ENCODE data around the gene CTNNB1.

CTNNB1 gene

GRCh38 chr3:41198950-41199865, at the start of gene CTNNB1:
CTNNB1 (plus strand) TSS chr3:41199505; CDS start chr3:41224069, 24,564 bp downstream.
- peak; percentile 73 for DNase-seq

DNA sequence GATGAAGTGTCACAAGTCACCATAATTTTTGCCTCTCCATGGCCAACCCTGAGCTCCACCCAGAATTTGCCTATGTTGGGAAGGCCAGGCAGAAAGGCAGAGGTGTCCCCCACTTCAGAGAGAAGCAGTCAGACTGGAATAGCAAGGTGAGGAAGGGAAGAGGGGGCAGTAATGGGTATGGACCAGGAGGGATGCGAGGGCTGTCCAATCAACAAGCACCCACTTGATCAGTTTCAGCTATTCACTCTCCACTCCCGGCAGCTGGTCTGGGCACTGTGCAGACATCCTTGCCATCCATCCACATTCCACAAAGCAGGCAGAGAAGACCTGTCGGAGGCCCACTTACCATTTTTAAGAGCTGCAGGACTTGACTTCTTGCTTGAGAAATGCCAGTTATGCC, 43.5 kb upstream of the CTNNB1 start:
- no peak for DNase-seq

DNA sequence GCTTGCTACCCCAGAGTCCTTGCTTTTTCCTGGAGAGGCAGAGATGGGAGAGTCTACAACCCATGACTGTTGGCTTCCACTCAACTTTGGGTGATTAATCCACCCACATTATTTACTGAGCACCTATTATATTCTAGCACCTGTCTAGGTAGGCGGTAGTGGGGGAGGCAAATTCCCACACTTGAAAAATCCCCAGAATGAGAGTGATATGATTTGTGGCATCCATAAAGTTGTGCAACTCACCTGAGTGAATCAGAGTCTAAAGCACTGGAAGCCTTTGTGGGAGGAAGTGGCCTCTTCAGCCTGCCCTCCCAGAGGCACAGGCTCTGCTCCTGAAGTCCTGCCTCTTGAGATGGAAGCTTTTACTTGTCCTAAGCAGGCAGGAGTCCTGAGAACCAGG, 40.4 kb upstream of the CTNNB1 start:
- DNase-seq = no peak

GRCh38 chr3:41159588-41160189, 39.6 kb upstream of the CTNNB1 start:
- DNase-seq = no peak

- DNase-seq = no peak
Observed at GRCh38 chr3:41162541-41162940, 36.8 kb upstream of the CTNNB1 start.

DNA sequence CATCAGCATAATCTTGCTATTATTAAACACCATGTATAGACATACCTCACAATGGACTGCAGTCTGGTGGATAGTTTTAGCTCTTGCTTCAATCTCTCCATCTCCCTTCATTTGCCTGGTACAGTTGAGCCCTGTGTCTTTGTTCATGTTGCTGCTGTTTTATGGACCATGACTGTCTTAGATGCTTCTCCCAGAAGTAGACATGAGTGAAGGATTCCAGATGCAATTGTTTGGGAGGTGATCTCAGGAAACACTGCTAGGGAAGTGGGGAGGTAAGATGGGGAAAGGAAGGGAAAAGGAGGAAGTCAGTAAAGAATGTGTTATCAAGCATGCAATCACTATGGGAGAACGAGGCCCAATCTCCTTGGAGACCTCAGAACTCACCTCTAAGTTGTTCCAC, 36.3 kb upstream of the CTNNB1 start:
- DNase-seq = no peak

- DNase-seq = no peak
Observed at GRCh38 chr3:41163421-41163820, 35.9 kb upstream of the CTNNB1 start.

DNA sequence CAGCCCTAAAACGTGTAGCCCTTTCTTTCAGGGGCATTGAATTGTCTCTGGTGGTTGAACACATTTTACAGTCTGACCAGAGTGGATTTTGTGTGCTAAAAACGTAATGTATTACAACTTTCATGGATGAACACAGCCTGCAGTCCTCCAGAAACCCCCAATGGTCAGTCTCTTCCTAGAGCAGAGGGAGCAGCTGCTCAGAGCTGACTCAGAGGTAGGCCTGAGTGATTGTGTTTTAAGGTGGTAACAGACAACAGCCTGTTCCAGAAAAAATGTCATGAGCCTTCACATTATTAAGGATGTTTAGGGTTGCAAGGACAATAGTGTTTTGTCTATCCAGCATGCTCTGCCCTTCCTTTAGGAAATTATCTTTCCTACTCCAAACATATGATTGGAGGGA, 34.5 kb upstream of the CTNNB1 start:
- DNase-seq = no peak

GRCh38 chr3:41167722-41168497, 31.4 kb upstream of the CTNNB1 start:
- DNase-seq = no peak

- DNase-seq = no peak
Observed at GRCh38 chr3:41169023-41169422, 30.3 kb upstream of the CTNNB1 start.

DNA sequence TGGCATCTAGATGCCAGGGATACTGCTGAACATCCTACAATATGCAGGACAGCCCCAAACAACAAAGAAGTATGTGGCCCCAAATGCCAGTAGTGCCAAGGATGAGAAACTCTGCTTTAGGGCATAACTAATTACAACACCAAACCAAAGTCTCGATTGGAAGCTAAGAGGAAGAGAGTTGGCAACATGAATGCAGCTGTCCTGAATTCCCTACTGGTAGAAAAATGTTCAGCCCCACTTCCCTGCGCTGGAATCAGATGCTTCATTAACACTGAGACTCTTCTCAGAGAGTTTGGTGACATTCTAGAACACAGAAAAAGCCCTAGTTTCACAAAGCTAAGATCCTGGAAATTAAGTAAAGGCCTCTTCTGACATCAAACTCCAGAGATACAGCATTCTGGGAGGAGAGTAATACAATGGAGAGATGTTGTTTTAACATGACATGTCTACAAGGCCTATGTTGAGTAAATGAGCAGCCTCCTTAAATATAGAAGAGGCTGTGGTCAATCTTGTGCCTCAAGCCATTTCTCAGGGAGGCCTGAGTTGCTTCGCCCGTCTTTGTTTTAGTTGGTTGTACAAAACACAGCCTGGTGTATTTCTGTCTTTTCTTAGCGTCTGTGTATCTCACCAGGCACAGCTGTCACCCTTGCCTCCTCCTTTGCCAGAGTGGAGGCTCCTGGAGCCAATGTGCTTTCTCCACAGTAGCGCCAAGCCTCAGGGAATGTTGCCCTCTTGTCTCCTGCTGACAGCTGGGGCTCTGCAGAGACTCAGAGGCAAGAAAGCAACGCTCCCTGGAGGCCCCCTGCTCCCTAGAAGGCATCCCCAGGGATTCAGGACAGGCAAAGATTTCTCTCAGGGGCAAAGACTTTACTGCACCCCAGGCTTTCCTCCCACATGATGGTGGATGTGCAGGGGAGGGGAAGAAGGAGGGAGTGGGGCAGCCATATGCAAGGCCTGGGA, 25.1 kb upstream of the CTNNB1 start:
- no peak for DNase-seq

DNA sequence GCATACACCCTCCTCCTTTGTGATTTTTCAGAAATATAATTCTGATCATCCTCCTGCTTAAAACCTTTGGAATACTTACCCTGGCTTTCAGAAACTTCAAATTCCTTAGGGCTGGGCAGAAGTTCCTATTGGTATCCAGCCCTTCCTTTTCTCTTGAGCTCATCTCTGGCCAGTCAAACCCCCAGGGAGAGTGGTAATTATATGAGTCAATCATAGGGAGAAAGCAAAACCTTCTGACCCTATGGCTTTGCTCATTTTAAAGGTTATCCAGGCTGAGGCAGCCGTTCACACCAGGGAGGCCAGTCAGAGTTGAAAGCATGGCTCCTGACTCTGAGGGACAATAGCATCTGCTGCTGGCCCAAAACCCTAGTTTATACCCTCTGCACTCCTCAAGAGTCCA, 23.9 kb upstream of the CTNNB1 start:
- no peak for DNase-seq

- no peak for DNase-seq
Observed at GRCh38 chr3:41176596-41176995, 22.7 kb upstream of the CTNNB1 start.

- DNase-seq = no peak
Observed at GRCh38 chr3:41178576-41178975, 20.7 kb upstream of the CTNNB1 start.

GRCh38 chr3:41180396-41180795, 18.9 kb upstream of the CTNNB1 start:
- DNase-seq = no peak

GRCh38 chr3:41182504-41183059, 16.7 kb upstream of the CTNNB1 start:
- DNase-seq = no peak

DNA sequence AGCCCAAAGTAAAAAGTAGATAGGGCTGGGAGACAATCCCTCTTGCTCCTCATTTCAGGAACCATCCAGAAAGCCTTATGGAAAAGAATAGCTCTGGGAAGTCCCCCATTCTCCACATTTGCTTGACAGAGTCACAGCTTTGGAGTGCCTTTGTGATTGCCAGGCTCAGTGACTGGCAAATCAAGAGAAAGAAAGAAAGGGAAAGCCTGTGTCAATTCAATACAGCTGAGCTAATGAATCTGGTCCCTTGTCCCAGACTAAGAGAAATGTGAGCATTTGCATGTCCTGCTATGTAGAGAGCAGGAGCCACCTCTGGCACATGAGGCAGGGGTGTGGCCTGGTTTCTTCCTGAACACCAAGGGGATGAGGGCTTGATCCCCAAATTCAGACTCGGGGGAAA, 14.9 kb upstream of the CTNNB1 start:
- no peak for DNase-seq

- DNase-seq = no peak
Observed at GRCh38 chr3:41186297-41186696, 13.0 kb upstream of the CTNNB1 start.

- DNase-seq = no peak
Observed at GRCh38 chr3:41188306-41188705, 11.0 kb upstream of the CTNNB1 start.

DNA sequence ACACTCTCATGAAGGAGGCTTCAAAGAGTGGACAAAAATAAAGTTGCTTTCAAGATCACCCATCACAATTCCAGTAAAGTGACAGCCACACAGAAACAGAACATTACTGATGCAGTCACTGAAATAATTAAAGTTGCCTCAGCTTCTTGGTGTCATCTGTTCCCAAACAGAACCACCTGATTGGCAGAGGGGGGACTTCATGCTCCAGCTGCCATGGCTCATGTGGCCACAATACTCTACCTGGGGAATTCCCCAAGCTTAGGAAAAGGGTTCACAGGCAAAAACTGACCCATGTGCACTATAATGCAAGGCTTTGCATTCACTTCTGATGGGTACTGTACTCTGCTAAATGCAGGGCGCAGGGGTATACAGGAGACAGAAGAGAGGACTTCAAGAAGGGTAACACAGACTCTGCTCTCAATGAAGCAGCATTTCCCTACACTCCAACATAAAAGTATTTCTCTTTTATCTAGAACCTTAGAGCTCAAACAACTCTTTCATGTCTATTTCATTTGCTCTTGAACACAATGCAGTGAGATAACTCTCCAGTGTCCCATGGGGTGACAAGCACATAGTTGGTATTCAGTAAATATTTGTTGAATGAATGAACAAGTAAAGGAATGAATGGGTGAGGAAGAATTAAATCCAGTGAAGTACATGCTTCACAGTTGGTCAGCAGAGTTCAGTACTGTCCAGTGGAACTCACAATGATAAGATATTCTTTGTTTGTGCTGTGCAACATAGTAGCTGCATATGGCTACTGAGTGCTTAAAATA, 8.6 kb upstream of the CTNNB1 start:
- DNase-seq = no peak

DNA sequence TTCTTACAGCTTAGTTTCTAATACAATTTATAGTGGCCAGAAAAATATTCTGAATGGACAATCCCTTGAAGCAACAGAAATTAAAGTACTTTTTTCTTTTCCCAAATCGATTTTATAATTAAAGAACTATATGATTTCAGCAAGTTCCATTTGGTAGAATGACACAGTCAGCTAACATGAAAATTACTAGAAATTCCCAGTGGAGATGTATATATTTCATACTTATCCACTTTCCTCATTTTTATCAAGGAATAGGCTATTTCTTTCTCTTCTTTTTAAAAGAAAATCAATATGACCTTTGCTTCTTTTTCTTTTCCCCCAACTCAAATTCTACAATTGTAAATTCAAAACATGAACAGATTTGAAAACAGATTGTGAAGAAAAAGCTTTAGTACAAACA, 6.4 kb upstream of the CTNNB1 start:
- no peak for DNase-seq
